ENCODE results near the gene GRPEL2.
"Not testable (repeated sequence)": the region's sequence is repeated elsewhere in the genome, so short reads cannot be mapped to it uniquely, and the experiment has no call there.

Gene GRPEL2

GRCh38 chr5:149398747-149399266 is 53.5 kb downstream of the GRPEL2 start:
- DNase-seq (ENCODE audit: low read depth): not testable (repeated sequence)

- peak; percentile 25 for DNase-seq (ENCODE audit: low read depth)
Observed at GRCh38 chr5:149399775-149400174, 54.5 kb downstream of the GRPEL2 start.

- DNase-seq (ENCODE audit: low read depth): no peak
Observed at GRCh38 chr5:149400304-149400703, 55.0 kb downstream of the GRPEL2 start.

GRCh38 chr5:149401051-149401450 is 55.8 kb downstream of the GRPEL2 start:
- no peak for DNase-seq (ENCODE audit: low read depth)

GRCh38 chr5:149402291-149402690 is 57.0 kb downstream of the GRPEL2 start:
- DNase-seq (ENCODE audit: low read depth): no peak

All from ELR (cell line).